WTC11 (cell line): Measurements from ENCODE around the gene SLC35A4. TPM values are rescaled to one million over a fixed set of nuclear protein-coding genes. Genes with fewer than 3 reads are reported as not detected.

Experiments used
- ATAC-seq: fragments of 200-7000 bp; cut with Tn5 transposase; 2 replicates; pipeline ENCODE4 v1.10.0; 2021; ENCODE audit warnings: mild to moderate bottlenecking, moderate library complexity
- CTCF ChIA-PET: fragments of 300-600 bp; sonication (Branson Sonifier 250); formaldehyde crosslinking; loops from one replicate; lab custom pipeline; 2021; ENCODE audit warnings: antibody characterized with exemption; lab: Charles Lee
- POLR2A ChIA-PET: fragments of 350-600 bp; sonication (Branson Sonifier 250); formaldehyde crosslinking; loops from one replicate; lab custom pipeline; 2021; ENCODE audit warnings: antibody characterized with exemption; lab: Charles Lee
- DNase-seq: peaks from one replicate; pipeline ENCODE4 v3.0.0; 2021; ENCODE audit warnings: low spot score
- H3K27ac Mint-ChIP-seq: 2 replicates; pipeline ENCODE4 v1.8.0; 2021; ENCODE audit warnings: mixed read lengths
- H3K27me3 Mint-ChIP-seq: 2 replicates; pipeline ENCODE4 v1.8.0; 2021; ENCODE audit warnings: low read depth, mild to moderate bottlenecking, moderate library complexity, mixed read lengths
- H3K36me3 Mint-ChIP-seq: 2 replicates; pipeline ENCODE4 v1.8.0; 2021; ENCODE audit warnings: mixed read lengths
- H3K4me1 Mint-ChIP-seq: 2 replicates; pipeline ENCODE4 v1.8.0; 2022; ENCODE audit warnings: mixed read lengths
- H3K4me3 Mint-ChIP-seq: 2 replicates; pipeline ENCODE4 v1.8.0; 2021; ENCODE audit warnings: mild to moderate bottlenecking, moderate library complexity, mixed read lengths
- H3K9me3 Mint-ChIP-seq: 2 replicates; pipeline ENCODE4 v1.8.0; 2021; ENCODE audit warnings: mixed read lengths
- FOXK1 ChIP-seq: sonication (generic); formaldehyde crosslinking; IDR thresholded peaks from 2 replicates; pipeline ENCODE4 v1.8.0; 2022; ENCODE audit warnings: mild to moderate bottlenecking, moderate library complexity, missing genetic modification reagents
- GABPB1 ChIP-seq: sonication (generic); formaldehyde crosslinking; IDR thresholded peaks from 2 replicates; pipeline ENCODE4 v1.8.1; 2023; ENCODE audit warnings: mild to moderate bottlenecking, missing genetic modification reagents
- GRHL2 ChIP-seq: fragments of 250-450 bp; sonication (Bioruptor Pico); IDR thresholded peaks from 2 replicates; pipeline ENCODE4 v1.8.0; 2022; ENCODE audit warnings: mild to moderate bottlenecking, moderate library complexity; ENCODE audit not compliant: insufficient replicate concordance, severe bottlenecking
- GTF2I ChIP-seq: fragments of 250-450 bp; sonication (Bioruptor Pico); conservative IDR thresholded peaks from 2 replicates; pipeline ENCODE4 v1.4.0; 2021; ENCODE audit warnings: mild to moderate bottlenecking
- JAZF1 ChIP-seq: fragments of 250-450 bp; sonication (Bioruptor Pico); IDR thresholded peaks from 2 replicates; pipeline ENCODE4 v1.9.0; 2021; ENCODE audit warnings: moderate library complexity, mild to moderate bottlenecking, inconsistent platforms
- JUN ChIP-seq: sonication (generic); formaldehyde crosslinking; IDR thresholded peaks from 2 replicates; pipeline ENCODE4 v1.8.0; 2023; ENCODE audit warnings: mild to moderate bottlenecking, missing genetic modification reagents
- KAT7 ChIP-seq: sonication (generic); formaldehyde crosslinking; IDR thresholded peaks from 2 replicates; pipeline ENCODE4 v1.8.1; 2023; ENCODE audit warnings: missing genetic modification reagents, mild to moderate bottlenecking, borderline replicate concordance
- NFYB ChIP-seq: sonication (generic); formaldehyde crosslinking; conservative IDR thresholded peaks from 2 replicates; pipeline ENCODE4 v1.8.0; 2022; ENCODE audit warnings: low read depth, missing genetic modification reagents
- NR3C1 ChIP-seq: sonication (generic); formaldehyde crosslinking; conservative IDR thresholded peaks from 2 replicates; pipeline ENCODE4 v1.8.1; 2023; ENCODE audit warnings: low read depth, mild to moderate bottlenecking, missing genetic modification reagents
- USF2 ChIP-seq: sonication (generic); formaldehyde crosslinking; IDR thresholded peaks from 2 replicates; pipeline ENCODE4 v1.8.1; 2023; ENCODE audit warnings: mild to moderate bottlenecking, missing genetic modification reagents, moderate library complexity
- ZNF138 ChIP-seq: sonication (generic); formaldehyde crosslinking; conservative IDR thresholded peaks from 2 replicates; pipeline ENCODE4 v1.8.1; 2022; ENCODE audit warnings: mild to moderate bottlenecking, moderate library complexity, missing genetic modification reagents
- ZNF232 ChIP-seq: sonication (generic); formaldehyde crosslinking; IDR thresholded peaks from 2 replicates; pipeline ENCODE4 v1.8.0; 2022; ENCODE audit warnings: mild to moderate bottlenecking, missing genetic modification reagents
- ZNF263 ChIP-seq: sonication (generic); formaldehyde crosslinking; IDR thresholded peaks from 2 replicates; pipeline ENCODE4 v1.8.1; 2022; ENCODE audit warnings: low read depth, mild to moderate bottlenecking, moderate library complexity, missing genetic modification reagents
- ZNF416 ChIP-seq: fragments of 250-450 bp; sonication (Bioruptor Pico); IDR thresholded peaks from 2 replicates; pipeline ENCODE4 v1.9.0; 2021; ENCODE audit warnings: mild to moderate bottlenecking, inconsistent platforms
- ZNF423 ChIP-seq: fragments of 250-450 bp; sonication (Bioruptor Pico); IDR thresholded peaks from 2 replicates; pipeline ENCODE4 v2.1.2; 2022; ENCODE audit warnings: mild to moderate bottlenecking, moderate library complexity
- ZSCAN18 ChIP-seq: fragments of 250-450 bp; sonication (Bioruptor Pico); IDR thresholded peaks from 2 replicates; pipeline ENCODE4 v2.1.2; 2022; ENCODE audit warnings: mild to moderate bottlenecking, moderate library complexity
- total RNA-seq: library from RNA; stranded (reverse); gene quantifications from 3 replicates; pipeline ENCODE4 v1.2.3, GENCODE V29; 2021
- TF ChIP-seq, protein P1 (sequence below): sonication (generic); formaldehyde crosslinking; IDR thresholded peaks from 2 replicates; pipeline ENCODE4 v1.8.0; 2022; ENCODE audit warnings: missing genetic modification reagents
- TF ChIP-seq, protein P2 (sequence below): sonication (generic); formaldehyde crosslinking; IDR thresholded peaks from 2 replicates; pipeline ENCODE4 v1.8.1; 2022; ENCODE audit warnings: mild to moderate bottlenecking, missing genetic modification reagents, moderate library complexity, borderline replicate concordance
- TF ChIP-seq, protein P3 (sequence below): sonication (generic); formaldehyde crosslinking; IDR thresholded peaks from 2 replicates; pipeline ENCODE4 v1.8.1; 2023; ENCODE audit warnings: mild to moderate bottlenecking, missing genetic modification reagents
- TF ChIP-seq, protein P4 (sequence below): fragments of 250-450 bp; sonication (Bioruptor Pico); IDR thresholded peaks from 2 replicates; pipeline ENCODE4 v1.9.0; 2021; ENCODE audit warnings: moderate library complexity, mild to moderate bottlenecking, inconsistent platforms, borderline replicate concordance
- TF ChIP-seq, protein P5 (sequence below): sonication (generic); formaldehyde crosslinking; IDR thresholded peaks from 2 replicates; pipeline ENCODE4 v1.8.1; 2023; ENCODE audit warnings: mild to moderate bottlenecking, moderate library complexity, missing genetic modification reagents
- TF ChIP-seq, protein P6 (sequence below): sonication (generic); formaldehyde crosslinking; IDR thresholded peaks from 2 replicates; pipeline ENCODE4 v1.8.1; 2023; ENCODE audit warnings: mild to moderate bottlenecking, missing genetic modification reagents
- TF ChIP-seq, protein P7 (sequence below): sonication (generic); formaldehyde crosslinking; conservative IDR thresholded peaks from 2 replicates; pipeline ENCODE4 v1.8.1; 2022; ENCODE audit warnings: mild to moderate bottlenecking, missing genetic modification reagents

The SLC35A4 gene
- total RNA-seq, 1 experiment from 2014 or later, result 74.7 TPM

- ATAC-seq, result peak; percentile 94
- H3K4me1 Mint-ChIP-seq, result peaks cover 24% of the 10 kb centered on the region
- H3K4me3 Mint-ChIP-seq, result peak within 1 kb of the TSS; percentile 87
- H3K27ac Mint-ChIP-seq, result peak within 1 kb of the TSS; percentile 88
- no peaks in the 10 kb centered on the region; the same call in 1 of the 2 replicates for H3K27me3 Mint-ChIP-seq
- POLR2A ChIA-PET, result interaction anchor here (0.6 to 3.8 kb wide), 9 partner anchors 8 to 156 kb away, joined by 3 to 47 read pairs (median 3); partner anchors contain the start of genes ANKHD1, DND1, EIF4EBP3 and IK
- CTCF ChIA-PET, result interaction anchor here (1.0 to 2.1 kb wide), 6 partner anchors 10 to 317 kb away, joined by 3 to 16 read pairs (median 4); partner anchors contain the start of gene EIF4EBP3
- H3K9me3 Mint-ChIP-seq, result no peaks in the 10 kb centered on the region
- peaks cover 20% of the 10 kb centered on the region for H3K36me3 Mint-ChIP-seq
- peak; percentile 95 for DNase-seq
- TF ChIP-seq ZNF263 (no peak), GTF2I (CRISPR knock-in tag) (no peak), KAT7 (CRISPR knock-in tag) (0 out of 2 replicates have a peak, but pooled peaks have one; percentile 79), FOXK1 (CRISPR knock-in tag) (0 out of 2 replicates have a peak, but pooled peaks have one; percentile 58), ZSCAN18 (no peak), JUN (CRISPR knock-in tag) (no peak; the same call in 1 of the 2 replicates), GABPB1 (CRISPR knock-in tag) (peak; percentile 88), ZNF138 (CRISPR knock-in tag) (no peak), NFYB (CRISPR knock-in tag) (no peak), NR3C1 (CRISPR knock-in tag) (no peak), GRHL2 (CRISPR knock-in tag) (no peak), ZNF416 (CRISPR knock-in tag) (0 out of 2 replicates have a peak, but pooled peaks have one; percentile 35), USF2 (peak; percentile 58), ZNF423 (CRISPR knock-in tag) (no peak), ZNF232 (CRISPR knock-in tag) (peak; percentile 78; the same call in 1 of the 2 replicates), JAZF1 (CRISPR knock-in tag) (no peak)
- TF ChIP-seq, protein P1, sequence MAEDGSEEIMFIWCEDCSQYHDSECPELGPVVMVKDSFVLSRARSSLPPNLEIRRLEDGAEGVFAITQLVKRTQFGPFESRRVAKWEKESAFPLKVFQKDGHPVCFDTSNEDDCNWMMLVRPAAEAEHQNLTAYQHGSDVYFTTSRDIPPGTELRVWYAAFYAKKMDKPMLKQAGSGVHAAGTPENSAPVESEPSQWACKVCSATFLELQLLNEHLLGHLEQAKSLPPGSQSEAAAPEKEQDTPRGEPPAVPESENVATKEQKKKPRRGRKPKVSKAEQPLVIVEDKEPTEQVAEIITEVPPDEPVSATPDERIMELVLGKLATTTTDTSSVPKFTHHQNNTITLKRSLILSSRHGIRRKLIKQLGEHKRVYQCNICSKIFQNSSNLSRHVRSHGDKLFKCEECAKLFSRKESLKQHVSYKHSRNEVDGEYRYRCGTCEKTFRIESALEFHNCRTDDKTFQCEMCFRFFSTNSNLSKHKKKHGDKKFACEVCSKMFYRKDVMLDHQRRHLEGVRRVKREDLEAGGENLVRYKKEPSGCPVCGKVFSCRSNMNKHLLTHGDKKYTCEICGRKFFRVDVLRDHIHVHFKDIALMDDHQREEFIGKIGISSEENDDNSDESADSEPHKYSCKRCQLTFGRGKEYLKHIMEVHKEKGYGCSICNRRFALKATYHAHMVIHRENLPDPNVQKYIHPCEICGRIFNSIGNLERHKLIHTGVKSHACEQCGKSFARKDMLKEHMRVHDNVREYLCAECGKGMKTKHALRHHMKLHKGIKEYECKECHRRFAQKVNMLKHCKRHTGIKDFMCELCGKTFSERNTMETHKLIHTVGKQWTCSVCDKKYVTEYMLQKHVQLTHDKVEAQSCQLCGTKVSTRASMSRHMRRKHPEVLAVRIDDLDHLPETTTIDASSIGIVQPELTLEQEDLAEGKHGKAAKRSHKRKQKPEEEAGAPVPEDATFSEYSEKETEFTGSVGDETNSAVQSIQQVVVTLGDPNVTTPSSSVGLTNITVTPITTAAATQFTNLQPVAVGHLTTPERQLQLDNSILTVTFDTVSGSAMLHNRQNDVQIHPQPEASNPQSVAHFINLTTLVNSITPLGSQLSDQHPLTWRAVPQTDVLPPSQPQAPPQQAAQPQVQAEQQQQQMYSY (CRISPR knock-in tag), result peak; percentile 87
- TF ChIP-seq, protein P2, sequence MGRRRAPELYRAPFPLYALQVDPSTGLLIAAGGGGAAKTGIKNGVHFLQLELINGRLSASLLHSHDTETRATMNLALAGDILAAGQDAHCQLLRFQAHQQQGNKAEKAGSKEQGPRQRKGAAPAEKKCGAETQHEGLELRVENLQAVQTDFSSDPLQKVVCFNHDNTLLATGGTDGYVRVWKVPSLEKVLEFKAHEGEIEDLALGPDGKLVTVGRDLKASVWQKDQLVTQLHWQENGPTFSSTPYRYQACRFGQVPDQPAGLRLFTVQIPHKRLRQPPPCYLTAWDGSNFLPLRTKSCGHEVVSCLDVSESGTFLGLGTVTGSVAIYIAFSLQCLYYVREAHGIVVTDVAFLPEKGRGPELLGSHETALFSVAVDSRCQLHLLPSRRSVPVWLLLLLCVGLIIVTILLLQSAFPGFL (CRISPR knock-in tag), result no peak
- TF ChIP-seq, protein P3, sequence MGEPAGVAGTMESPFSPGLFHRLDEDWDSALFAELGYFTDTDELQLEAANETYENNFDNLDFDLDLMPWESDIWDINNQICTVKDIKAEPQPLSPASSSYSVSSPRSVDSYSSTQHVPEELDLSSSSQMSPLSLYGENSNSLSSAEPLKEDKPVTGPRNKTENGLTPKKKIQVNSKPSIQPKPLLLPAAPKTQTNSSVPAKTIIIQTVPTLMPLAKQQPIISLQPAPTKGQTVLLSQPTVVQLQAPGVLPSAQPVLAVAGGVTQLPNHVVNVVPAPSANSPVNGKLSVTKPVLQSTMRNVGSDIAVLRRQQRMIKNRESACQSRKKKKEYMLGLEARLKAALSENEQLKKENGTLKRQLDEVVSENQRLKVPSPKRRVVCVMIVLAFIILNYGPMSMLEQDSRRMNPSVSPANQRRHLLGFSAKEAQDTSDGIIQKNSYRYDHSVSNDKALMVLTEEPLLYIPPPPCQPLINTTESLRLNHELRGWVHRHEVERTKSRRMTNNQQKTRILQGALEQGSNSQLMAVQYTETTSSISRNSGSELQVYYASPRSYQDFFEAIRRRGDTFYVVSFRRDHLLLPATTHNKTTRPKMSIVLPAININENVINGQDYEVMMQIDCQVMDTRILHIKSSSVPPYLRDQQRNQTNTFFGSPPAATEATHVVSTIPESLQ (CRISPR knock-in tag), result no peak
- TF ChIP-seq, protein P4, sequence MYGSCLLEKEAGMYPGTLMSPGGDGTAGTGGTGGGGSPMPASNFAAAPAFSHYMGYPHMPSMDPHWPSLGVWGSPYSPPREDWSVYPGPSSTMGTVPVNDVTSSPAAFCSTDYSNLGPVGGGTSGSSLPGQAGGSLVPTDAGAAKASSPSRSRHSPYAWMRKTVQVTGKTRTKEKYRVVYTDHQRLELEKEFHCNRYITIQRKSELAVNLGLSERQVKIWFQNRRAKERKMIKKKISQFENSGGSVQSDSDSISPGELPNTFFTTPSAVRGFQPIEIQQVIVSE (CRISPR knock-in tag), result no peak
- TF ChIP-seq, protein P5, sequence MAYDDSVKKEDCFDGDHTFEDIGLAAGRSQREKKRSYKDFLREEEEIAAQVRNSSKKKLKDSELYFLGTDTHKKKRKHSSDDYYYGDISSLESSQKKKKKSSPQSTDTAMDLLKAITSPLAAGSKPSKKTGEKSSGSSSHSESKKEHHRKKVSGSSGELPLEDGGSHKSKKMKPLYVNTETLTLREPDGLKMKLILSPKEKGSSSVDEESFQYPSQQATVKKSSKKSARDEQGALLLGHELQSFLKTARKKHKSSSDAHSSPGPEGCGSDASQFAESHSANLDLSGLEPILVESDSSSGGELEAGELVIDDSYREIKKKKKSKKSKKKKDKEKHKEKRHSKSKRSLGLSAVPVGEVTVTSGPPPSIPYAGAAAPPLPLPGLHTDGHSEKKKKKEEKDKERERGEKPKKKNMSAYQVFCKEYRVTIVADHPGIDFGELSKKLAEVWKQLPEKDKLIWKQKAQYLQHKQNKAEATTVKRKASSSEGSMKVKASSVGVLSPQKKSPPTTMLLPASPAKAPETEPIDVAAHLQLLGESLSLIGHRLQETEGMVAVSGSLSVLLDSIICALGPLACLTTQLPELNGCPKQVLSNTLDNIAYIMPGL, result no peak
- TF ChIP-seq, protein P6, sequence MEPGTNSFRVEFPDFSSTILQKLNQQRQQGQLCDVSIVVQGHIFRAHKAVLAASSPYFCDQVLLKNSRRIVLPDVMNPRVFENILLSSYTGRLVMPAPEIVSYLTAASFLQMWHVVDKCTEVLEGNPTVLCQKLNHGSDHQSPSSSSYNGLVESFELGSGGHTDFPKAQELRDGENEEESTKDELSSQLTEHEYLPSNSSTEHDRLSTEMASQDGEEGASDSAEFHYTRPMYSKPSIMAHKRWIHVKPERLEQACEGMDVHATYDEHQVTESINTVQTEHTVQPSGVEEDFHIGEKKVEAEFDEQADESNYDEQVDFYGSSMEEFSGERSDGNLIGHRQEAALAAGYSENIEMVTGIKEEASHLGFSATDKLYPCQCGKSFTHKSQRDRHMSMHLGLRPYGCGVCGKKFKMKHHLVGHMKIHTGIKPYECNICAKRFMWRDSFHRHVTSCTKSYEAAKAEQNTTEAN, result 0 out of 2 replicates have a peak, but pooled peaks have one; percentile 49
- TF ChIP-seq, protein P7, sequence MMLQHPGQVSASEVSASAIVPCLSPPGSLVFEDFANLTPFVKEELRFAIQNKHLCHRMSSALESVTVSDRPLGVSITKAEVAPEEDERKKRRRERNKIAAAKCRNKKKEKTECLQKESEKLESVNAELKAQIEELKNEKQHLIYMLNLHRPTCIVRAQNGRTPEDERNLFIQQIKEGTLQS (CRISPR knock-in tag), result no peak
Observed at GRCh38 chr5:140557136-140557805, 7.4 kb upstream of the SLC35A4 start, which contains the start of gene SRA1. Gene SRA1, minus strand, starts transcription at chr5:140557473. Its CDS starts 21 bp downstream, at chr5:140557452.
